HFFc6 (cell line): ENCODE results near the gene SFPQ. TPM values are rescaled to one million over a fixed set of nuclear protein-coding genes. Genes with fewer than 3 reads are reported as not detected.

Experiments used
- DNase-seq: peaks from one replicate; pipeline ENCODE4 v3.0.0-alpha.2; 2018
- H3K27ac Mint-ChIP-seq: 2 replicates; pipeline ENCODE4 v1.8.0; 2020; ENCODE audit warnings: mild to moderate bottlenecking, mixed read lengths
- H3K27me3 Mint-ChIP-seq: 2 replicates; pipeline ENCODE4 v1.8.0; 2021; ENCODE audit warnings: mild to moderate bottlenecking, moderate library complexity, mixed read lengths; ENCODE audit not compliant: insufficient read depth
- H3K36me3 Mint-ChIP-seq: 2 replicates; pipeline ENCODE4 v1.8.0; 2021; ENCODE audit warnings: low read depth, mixed read lengths
- H3K4me1 Mint-ChIP-seq: 2 replicates; pipeline ENCODE4 v1.8.0; 2020; ENCODE audit warnings: low read depth, mixed read lengths
- H3K4me3 Mint-ChIP-seq: 2 replicates; pipeline ENCODE4 v1.8.0; 2020; ENCODE audit warnings: mild to moderate bottlenecking, moderate library complexity, mixed read lengths
- H3K9me3 Mint-ChIP-seq: 2 replicates; pipeline ENCODE4 v1.8.0; 2020; ENCODE audit warnings: mild to moderate bottlenecking, mixed read lengths
- CTCF ChIP-seq: fragments of 200-600 bp; sonication (generic); IDR thresholded peaks from 2 replicates; pipeline ENCODE4 v1.5.0; 2021; ENCODE audit warnings: antibody characterized with exemption, mild to moderate bottlenecking
- total RNA-seq, 6 experiments: library from RNA; stranded (reverse); fragmentation: NEBNext Ultra II Directional; extraction: Animal tissue kit (Norgen Biotek cat#: 25700); gene quantifications; 2 replicates in 1 of 6; 3 replicates in 5 of 6; pipeline ENCODE4 v1.2.3, GENCODE V29; 2021

Gene SFPQ
- total RNA-seq, 6 experiments from 2014 or later: 144 to 254 (median 222) TPM

DNA sequence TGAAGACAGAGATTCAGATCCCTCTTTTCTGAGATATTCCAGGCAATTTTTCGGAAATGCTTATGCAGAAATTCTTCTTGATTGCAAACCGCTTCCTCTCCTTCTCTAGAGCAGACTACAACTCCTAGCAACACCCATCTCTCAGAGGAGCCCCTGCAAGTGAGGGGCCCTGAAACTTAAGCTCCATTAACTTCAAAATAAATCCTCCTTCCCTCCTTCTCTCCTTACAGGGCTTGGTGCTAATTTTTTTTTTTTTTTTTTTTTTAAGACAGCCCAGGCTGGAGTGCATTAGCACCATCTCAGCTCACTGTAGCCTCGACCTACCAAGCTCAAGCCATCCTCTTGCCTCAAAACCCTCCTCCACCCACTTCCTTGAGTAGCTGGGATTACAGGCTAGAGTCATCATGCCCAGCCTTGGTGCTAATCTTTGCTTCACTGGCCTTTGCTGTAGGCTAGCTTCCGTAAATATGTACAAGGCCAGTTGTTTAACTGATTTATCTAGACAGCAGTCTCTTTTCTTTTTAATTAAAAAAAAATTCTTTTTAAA lies 30.2 kb upstream of the SFPQ start:
- DNase-seq: no peak
- no peaks in the 10 kb centered on the region for H3K9me3 Mint-ChIP-seq
- peaks cover 29% of the 10 kb centered on the region for H3K4me1 Mint-ChIP-seq
- no peaks in the 10 kb centered on the region for H3K27me3 Mint-ChIP-seq
- peak overlapping the region; percentile 70; the same call in 1 of the 2 replicates for H3K27ac Mint-ChIP-seq
- H3K36me3 Mint-ChIP-seq: no peaks in the 10 kb centered on the region
- TF ChIP-seq CTCF: no peak
- H3K4me3 Mint-ChIP-seq: no peak overlapping the region

- Mint-ChIP-seq H3K27me3 (no peaks in the 10 kb centered on the region), H3K4me1 (peaks cover 29% of the 10 kb centered on the region), H3K36me3 (no peaks in the 10 kb centered on the region), H3K4me3 (no peak overlapping the region; the same call in 1 of the 2 replicates), H3K27ac (peak overlapping the region; percentile 70; the same call in 1 of the 2 replicates), H3K9me3 (no peaks in the 10 kb centered on the region)
- TF ChIP-seq CTCF: no peak
- DNase-seq: peak; percentile 76
Measured at GRCh38 chr1:35222322-35223083, 29.6 kb upstream of the SFPQ start.

DNA sequence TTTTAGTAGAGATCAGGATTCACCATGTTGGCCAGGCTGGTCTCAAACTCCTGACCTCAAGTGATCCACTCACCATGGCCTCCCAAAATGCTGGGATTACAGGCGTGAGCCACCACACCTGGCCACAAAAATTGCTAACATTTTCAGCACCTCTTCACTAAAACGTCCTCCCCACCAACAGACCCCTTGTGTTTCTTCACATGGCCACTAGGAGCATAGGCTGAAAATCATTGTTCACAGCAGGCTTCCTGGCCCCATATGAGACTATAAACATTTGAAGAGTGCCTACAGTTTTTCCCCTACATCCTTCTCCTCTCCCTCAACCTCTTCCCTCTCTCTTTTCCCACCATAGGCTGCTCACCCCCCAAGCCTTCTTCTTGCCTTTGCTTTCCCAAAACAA lies 28.0 kb upstream of the SFPQ start:
- no peaks in the 10 kb centered on the region for H3K36me3 Mint-ChIP-seq
- H3K9me3 Mint-ChIP-seq: no peaks in the 10 kb centered on the region
- no peaks in the 10 kb centered on the region for H3K27me3 Mint-ChIP-seq
- no peak for DNase-seq
- H3K4me3 Mint-ChIP-seq: no peak overlapping the region
- H3K4me1 Mint-ChIP-seq: peaks cover 29% of the 10 kb centered on the region
- peak; percentile 66 for TF ChIP-seq CTCF
- H3K27ac Mint-ChIP-seq: no peak overlapping the region

- H3K27me3 Mint-ChIP-seq: no peaks in the 10 kb centered on the region
- no peak overlapping the region for H3K27ac Mint-ChIP-seq
Measured at GRCh38 chr1:35215346-35215745, 22.4 kb upstream of the SFPQ start.

GRCh38 chr1:35211120-35211414 lies 18.1 kb upstream of the SFPQ start:
- H3K4me3 Mint-ChIP-seq: no peak overlapping the region
- no peaks in the 10 kb centered on the region for H3K27me3 Mint-ChIP-seq
- H3K9me3 Mint-ChIP-seq: no peaks in the 10 kb centered on the region
- DNase-seq: no peak
- no peak for TF ChIP-seq CTCF
- H3K36me3 Mint-ChIP-seq: no peaks in the 10 kb centered on the region
- peaks cover 12% of the 10 kb centered on the region for H3K4me1 Mint-ChIP-seq
- H3K27ac Mint-ChIP-seq: no peak overlapping the region

More at GRCh38 chr1:35215346-35215745, 22.4 kb upstream of the SFPQ start:
- Mint-ChIP-seq H3K4me1 (peaks cover 9% of the 10 kb centered on the region), H3K4me3 (no peak overlapping the region), H3K36me3 (no peaks in the 10 kb centered on the region), H3K9me3 (no peaks in the 10 kb centered on the region)
- no peak for TF ChIP-seq CTCF
- no peak for DNase-seq
